Activated T-cell treated with anti-CD3 and anti-CD28 coated beads, Interleukin-2, amount 50 U/mL, for 48 hours (primary cell): ENCODE data around the gene FAM83G.
"Not testable (repeated sequence)": the region's sequence is repeated elsewhere in the genome, so short reads cannot be mapped to it uniquely, and the experiment has no call there.

ENCODE experiments used
- DNase-seq, 2 experiments: peaks; one replicate each; pipeline ENCODE4 v3.0.0-alpha.2; 2020

Gene FAM83G

DNA sequence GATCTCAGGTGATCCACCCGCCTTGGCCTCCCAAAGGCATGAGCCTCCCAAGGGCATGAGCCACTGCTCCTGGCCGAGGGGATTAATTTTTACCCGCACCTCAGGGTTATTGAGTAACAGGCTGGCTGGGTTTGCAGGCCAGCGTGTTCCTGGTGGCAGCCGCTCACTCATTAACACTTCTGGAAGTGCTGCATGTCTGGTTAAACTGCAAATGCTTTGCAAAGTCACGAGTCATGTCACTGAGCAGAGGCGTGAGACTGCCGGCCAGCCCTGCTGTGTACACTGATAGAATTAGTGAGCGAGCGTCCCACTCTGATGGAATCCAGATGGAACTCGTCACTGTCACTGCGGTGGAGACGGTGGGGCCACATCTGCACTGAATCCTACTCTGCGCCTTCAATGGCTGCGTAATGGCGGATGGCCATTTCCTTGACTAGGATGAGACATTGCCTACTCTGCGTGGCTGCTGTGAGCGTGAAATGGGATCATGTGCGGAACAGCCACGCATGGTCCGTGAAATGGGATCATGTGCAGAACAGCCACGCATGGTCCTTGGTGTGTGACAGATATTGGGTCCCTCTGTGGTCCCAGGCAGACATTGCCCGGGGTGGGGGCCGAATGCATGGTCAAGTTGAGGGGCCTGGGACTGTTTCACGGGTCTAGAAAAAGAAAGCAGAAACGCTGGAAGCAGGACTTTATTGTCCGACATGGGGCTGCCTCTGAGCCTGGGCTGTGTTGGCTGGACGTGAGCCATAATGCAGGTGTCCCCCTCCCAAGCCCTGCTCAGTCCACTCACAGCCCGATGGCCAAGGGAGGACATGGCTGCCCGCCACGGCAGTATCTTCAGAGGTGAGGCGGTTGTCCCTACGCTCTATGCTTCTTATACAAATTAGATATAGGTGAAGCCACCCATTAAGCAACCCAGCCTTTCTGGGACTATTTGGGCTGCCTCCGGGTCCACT lies 53.3 kb downstream of the FAM83G start:
- no peak for DNase-seq

DNA sequence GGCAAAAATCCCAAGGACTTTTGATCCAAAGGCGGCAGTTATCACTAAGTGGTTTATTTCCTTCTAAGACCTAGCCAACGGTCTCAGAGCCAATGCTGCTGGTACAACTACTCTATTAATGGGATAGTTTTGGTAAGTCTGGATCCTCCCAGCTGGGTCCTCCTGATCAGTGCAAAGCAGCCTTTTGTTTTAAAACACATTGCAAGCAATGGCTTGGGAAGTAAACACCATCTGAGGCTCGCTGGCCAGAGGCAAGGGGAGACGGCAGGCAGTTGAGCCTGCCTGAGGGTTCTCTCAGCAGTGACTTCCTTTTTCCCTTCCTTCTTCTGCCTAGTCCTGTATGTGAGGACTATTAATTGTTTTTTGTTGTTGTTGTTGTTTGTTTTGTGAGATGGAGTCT lies 54.2 kb downstream of the FAM83G start:
- DNase-seq: no peak

DNA sequence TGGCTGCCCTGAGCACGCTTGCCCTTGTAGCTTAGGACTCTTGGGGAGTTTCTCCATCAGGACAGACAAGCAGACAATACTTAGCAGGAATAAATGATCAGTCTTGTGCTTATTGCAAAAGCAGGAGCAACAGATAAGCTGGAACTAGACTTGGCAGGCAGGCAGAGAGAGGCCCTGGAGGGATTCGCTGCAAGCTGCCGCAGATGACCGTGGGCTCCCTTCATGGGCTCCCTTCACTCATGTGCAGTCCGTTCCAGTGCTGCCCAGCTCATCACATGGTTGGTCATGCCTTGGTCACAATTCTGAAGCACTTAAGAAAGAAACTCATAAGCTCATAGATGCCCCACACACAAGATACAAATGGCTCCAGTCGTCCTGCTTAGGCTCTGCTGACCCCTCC lies 55.0 kb downstream of the FAM83G start:
- DNase-seq: no peak

DNA sequence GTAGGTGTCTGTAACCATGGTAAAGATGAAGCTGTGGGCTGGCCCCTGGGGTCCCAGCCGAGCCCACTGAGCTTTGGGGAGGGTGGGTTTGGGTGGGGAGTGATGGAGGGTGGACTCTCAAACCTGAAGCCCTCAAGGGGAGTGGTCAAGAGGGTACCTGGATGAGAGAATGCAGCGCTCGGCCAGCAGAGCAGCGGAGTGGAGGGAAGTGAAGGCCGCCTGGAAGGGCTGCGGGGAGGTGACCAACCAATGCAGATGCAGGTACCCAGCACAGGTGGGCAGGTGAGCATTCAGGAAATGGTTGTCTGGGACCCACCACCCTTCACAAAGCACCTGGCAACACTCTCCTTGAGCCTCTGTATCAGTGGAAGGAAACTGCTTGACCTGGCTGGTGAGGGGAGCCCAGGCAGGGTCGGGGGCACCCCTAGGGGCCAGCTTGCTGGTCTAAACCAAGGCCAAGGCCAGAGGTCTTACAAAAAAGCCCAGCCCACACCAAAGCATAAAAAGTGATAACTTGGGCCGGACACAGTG lies 56.0 kb downstream of the FAM83G start:
- DNase-seq: no peak

DNA sequence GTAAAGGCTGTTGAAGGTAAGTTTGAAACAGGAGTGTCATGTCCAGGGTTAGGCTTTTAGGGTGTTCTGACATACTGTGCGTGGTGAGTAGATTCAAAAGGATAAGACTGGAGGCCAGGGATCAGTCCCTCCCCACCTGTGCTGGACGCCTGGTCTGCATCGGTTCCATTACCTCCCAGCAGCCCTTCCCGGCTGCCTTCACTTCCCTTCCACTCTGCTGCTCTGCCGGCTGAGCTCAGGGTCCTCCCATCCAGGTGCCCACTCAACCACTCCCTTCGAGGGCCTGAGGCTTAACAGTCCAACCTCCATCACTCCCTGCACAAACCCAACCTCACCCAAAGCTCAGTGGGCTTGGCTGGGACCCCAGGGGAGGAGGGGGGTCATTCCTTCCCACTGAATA lies 56.7 kb downstream of the FAM83G start:
- no peak for DNase-seq

DNA sequence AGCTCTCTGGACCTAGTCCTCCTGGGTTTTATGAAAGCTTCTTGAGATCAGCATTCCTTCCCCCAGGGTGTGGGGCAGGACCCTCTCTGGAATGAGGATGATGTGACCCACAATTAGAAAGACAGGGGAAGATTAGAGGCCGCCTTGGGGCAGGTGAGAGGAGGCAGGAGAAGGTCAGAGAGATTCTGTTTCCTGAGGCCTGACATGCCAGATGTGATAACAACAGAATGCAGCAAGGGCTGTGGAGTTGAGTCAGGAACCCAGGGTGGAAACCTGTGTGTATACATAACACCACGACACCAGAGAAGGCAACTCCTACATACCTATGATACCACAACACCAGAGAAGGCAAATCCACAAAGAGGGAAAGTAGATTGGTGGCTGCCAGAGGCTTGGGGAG lies 58.0 kb downstream of the FAM83G start:
- no peak for DNase-seq

DNA sequence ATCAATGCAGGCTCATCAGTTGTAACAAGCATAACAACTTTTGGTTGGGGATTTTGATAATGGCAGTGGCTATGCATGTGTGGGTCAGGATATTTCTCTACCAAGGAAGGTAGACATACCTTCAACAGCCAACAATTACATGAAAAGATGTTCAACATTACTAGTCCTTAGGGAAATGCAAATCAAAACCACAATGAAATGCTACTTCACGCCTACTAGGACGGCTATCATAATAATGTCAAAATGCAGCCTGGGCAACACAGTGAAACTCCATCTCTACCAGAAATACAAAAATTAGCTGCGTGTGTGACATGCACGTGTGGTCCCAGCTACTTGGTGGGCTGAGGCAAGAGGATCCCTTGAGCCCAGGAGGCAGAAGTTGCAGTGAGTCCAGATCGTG lies 59.9 kb downstream of the FAM83G start:
- no peak for DNase-seq

DNA sequence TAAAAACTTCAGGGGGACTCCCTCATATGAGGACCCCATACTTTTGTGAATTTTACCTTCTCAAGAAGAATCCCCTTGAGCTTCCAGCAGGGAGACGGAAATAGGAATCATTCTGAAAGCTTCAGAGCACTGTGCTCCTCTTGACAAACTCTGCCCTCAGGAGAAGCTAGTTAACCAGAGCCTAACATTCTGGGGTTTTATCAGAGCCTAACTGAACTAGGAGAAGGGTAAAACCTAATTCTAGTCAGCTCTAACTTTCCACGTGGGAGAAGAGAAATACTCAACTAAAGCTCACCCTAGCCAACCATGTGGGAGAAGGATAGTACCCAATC lies 65.9 kb downstream of the FAM83G start:
- no peak for DNase-seq

DNA sequence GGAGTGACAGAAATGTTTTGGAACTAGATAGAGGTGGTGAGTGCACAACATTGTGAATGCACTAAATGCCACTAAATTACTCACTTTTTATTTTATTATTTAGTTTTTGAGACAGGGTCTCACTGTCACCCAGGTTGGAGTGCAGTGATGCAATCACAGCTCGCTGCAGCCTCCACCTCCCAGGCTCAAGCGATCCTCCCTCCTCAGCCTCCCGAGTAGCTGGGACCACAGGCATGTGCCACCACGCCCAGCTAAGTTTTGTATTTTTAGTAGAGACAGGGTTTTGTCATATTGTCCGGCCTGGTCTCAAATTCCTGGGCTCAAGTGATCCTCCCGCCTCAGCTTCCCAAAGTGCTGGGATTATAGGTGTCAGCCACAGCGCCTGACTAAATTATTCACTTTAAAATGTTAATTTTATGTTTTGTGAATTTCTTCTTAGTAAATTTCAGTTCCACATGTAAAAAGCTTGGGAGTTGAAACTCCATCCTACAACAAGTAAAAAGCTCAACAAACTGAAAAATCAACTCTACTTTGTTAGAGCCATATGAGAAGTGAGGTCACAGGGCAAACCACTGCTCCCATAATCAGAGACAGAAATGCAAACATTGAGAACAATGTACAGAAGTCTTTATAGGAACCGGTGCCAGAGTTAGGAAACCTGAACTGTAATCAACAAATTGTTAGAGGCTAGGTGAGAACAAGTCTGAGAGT lies 66.4 kb downstream of the FAM83G start:
- DNase-seq: no peak

DNA sequence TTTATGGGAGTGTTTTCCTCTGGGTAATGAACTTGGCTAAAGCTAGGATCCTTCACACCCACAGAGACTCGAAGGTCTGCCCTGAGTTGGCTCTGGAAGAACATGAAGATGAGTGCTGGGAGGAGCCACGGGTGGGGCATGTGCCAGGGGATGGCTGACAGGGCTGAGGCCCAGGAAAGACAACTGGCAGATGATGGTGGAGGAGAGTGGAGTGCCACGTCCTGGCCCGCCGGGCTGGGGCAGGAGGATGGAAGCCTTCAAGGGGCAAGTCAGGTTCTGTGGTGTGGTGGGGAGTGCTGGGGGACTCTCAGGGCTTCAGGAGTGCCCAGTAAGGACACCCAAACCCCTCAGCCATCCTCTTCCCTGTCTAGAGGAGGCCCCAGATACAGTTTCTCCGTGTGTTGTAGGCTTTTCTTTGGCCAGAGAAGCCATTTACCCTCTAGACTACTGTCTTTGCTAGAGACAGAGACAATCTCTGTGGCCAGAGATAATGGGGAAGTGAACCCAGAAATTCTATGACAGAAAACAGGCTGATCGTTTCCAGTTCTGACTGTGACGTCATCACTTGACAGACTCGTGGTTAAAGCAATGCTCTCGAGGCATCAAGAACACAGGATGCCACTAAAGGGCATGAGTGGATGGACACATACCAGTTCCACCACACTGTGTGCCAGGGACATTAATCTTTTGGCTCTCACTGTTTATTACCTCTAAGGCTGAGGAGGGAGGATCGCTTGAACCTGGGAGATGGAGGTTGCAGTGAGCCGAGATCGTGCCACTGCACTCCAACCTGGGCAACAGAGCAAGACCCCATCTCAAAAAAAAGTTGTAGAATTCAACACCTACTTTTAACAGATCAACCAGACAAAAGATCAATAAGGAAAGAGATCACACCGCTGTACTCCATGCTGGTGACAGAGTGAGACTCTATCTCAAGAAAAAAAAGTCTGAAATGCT lies 71.2 kb downstream of the FAM83G start:
- no peak for DNase-seq

DNA sequence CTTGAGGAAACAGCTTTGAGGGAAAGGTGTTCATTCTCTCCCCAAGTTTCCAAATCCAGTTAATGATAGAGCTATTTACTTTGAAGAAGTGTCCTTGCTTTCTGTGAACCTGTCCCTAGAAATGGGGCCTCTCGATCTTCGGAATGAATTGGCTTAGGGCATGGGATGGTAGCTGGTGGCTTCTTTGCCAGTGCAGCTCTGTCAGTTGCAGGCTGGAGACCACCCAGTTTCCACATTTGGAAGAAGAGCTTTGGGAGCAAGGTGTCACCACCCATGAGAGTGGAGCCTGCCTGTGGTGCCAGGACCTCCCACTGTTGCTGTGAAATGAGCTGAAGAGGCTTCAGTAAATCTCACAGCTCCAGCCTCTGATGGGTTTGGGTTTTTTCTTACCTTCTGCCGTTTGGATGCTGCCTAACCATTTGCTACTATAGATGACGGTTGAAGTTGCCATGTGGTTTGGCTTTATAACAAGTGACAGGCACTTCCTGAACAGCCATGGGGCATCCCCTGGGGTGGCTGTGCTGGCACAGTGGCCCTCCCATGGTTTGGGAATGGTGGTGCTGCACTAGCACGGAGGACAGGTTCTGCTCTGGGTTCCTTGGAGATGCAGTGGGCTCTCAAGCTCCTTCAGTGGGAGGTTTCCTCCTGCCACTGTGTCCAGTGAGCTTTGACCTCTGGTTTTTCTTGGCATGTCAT lies 72.1 kb downstream of the FAM83G start:
- no peak for DNase-seq

DNA sequence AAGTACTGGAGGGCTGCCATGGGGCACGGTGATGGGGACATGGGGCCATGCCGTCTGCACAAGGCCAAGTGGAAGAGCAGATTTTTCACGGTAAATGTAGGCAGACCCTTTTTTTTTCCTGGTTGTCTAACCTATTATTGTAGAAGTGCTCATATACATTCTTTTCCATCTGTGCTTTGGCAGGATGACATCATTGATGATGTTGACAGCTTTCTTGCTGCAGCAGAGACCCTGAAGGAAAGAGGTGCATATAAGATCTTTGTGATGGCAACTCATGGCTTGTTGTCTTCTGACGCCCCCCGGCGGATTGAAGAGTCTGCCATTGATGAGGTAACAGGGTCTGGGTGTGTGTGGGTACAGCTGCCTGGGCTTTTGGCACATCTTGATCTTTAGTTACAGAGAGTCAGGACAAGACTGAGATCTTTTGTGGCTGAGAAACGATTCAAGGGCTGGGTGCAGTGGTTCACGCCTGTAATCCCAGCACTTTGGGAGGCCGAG lies 75.9 kb downstream of the FAM83G start:
- DNase-seq: no peak

DNA sequence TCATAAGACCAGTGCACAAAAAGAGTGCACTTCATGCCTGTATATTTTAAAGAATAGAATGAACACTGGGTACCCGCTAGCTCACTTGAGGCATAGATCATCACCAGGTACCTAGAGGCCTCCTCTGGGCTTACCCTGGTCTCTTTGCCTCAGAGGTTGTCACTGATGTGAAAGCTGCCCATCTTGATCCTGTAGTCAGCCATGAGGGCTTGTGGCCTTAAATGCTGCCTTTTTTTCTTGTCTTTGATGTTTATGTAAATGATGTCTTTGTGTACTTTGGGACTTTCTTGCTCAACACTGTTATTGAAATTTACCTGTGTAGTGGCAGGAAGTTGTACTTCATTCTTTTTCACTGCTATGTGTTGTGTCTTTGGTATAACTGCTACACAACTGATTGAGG lies 79.4 kb downstream of the FAM83G start:
- no peak for DNase-seq

DNA sequence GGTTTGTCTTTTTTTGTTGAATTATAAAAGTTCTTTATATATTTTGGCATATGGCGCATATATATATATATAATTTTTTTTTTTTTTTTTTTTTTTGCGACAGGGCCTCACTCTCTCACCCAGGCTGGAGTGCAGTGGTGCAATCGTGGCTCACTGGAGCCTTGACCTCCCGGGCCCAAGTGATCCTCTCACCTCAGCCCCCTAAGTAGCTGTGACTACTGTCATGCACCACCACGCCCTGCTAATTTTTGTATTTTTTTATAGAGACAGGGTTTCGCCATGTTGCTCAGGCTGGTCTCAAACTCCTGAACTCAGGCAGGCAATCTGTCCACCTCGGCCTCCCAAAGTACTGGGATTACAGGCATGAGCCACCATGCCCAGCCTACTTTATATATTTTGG lies 82.0 kb downstream of the FAM83G start:
- DNase-seq: not testable (repeated sequence)

DNA sequence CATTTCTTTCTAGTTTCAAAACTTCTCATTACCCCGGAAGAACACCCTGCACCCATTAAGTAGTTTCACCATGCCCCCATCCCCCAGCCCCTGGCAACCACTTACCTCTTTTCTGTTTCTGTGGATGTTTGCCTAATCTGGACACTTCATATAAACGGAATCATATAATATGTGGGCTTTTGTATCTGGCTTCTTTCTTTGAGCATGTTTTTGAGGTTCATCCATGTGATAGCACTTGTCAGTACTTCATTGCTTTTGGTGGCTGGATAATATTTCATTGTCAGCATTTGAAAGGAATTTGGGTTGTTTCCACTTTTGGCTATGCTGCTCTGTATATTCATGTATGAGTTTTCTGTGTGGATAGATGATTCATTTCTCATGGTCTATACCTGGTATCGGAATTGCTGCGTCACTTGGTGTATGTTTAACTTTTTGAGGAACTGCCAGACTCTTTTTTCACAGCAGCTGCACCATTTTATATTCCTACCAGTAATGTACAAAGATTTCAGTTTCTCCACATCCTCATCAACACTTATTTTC lies 82.6 kb downstream of the FAM83G start:
- DNase-seq: peak; percentile 40 to 47

DNA sequence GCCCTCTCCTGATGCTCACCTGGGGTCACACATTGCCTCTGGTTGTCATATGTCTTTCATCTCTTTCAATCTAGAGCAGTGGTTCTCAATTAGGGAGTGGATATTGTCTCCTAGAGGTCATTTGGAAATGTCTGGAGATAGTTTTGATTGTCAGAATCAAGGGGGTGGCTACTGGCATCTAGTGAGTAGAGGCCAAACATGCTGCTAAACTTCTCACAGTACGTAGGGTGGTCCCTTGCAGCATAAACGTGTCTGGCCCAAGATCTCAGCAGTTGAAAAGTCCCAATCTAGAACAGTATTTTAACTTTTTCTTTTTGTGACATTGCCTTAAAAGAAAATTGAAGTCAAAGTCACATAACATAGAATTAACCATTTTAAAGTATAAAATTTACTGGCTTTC lies 83.1 kb downstream of the FAM83G start:
- DNase-seq: no peak

DNA sequence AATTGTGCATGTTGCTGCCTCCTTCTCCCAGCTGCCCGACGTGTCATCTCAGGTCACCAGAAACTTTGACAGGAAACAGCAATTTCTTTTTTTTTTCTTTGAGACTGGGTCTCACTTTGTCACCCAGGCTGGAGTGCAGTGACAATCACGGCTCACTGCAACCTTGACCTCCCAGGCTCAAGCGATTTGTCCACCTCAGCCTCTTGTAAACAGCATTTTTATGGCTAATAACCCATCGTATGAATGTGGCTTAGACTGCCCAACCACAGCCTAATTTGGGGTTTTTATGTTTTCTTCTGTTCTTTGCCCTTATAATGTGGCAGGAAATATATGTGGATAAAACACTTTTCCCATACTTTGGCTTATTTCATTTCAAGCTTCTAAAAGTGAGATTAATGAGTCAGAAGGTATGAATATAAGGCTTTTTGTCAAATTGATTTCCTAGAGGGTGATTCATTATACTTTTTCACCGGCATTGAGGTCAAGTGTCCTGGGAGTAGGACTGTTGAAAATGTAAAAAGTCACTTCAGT lies 83.6 kb downstream of the FAM83G start:
- DNase-seq: no peak

DNA sequence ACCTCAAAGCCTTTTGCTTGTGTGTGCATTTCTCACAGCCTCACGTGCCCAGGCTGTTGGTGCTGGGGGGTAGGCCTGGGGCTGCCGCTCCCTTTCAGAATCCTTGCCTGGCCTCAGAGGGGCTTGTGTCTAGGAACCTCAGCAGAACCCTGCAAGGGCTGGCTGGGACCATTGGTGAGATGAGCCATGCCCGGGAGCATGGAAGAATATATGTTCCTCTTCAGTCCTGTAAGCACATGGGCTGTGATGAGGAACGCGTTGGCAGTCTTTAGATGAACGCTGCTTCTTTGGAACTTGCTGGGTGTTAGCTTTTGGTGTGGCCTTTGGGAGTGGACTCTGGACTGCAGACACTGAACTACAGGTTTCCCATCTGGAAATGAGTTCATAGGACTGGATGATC lies 84.6 kb downstream of the FAM83G start:
- DNase-seq: no peak
